ENCODE results near the gene RHBDF1. TPM values are rescaled to one million over a fixed set of nuclear protein-coding genes. Genes with fewer than 3 reads are reported as not detected.

Gene RHBDF1
- total and polyA plus RNA-seq, 2 of the 13 experiments (the other 11 are each of a cell fraction or from before 2014, with no cell fraction given), result 5.4 to 26.9 TPM

DNA sequence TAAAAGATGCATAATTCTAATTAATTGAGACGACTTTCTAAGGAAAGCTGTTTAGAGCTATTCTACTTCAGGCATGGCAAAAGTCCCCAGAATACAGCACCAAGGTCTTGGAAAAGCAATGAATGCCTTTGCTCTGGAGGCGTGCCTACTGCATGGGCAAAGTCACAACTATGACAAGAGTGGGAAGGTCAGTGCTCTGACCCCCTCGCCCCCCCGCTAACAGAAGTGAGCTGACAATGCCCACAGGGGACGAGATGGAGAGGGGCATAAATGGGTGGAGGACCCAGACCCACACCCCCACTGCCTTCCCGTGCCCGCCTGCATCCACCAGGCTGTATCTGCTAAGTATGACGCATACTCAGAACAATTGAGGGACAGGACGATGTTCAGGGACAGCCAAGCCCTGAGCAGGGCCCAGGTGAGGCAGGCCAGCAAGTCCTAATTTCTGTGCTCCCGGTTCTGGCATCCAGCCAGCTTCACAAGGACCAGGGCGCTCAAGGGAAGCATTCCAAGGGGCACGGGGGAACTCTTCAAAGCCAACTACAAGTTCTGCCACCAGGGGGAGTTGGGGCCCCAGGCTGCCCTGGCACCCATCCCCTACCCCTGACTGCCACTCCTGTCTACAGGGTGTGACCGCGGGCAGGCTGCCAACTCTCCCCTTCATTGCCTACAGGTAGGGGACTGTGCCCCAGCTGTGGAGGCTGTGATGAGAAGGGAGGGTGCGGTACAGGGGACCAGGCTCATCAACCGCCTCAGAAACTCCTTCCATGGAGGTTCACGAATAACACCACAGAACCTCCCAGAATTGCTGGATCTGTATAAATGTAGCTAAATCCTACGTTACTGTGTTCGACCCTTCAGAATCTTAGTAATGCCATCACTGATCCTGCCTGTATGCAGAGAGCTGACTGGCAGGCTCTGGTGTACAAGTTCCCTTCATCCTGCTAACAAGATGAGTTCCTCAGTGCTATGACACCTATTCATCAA lies 45.2 kb upstream of the RHBDF1 start (continued):
- TF ChIP-seq KAT8 (CRISPR knock-in tag; IDR thresholded peaks at IDR 0.05) (no peak), ZNF468 (CRISPR knock-in tag; IDR thresholded peaks at IDR 0.05) (no peak), ZNF570 (CRISPR knock-in tag; IDR thresholded peaks at IDR 0.05; ENCODE audit: borderline replicate concordance) (no peak), NCOA2 (CRISPR knock-in tag; IDR thresholded peaks at IDR 0.05) (no peak), EED (CRISPR knock-in tag; IDR thresholded peaks at IDR 0.05) (no peak), ZFX (CRISPR knock-in tag; IDR thresholded peaks at IDR 0.05; ENCODE audit: low read depth) (peak; percentile 13; the same call in 1 of the 2 replicates), IRF2 (CRISPR knock-in tag; IDR thresholded peaks at IDR 0.05) (0 out of 2 replicates have a peak, but pooled peaks have one; percentile 23), SMC3 (IDR thresholded peaks at IDR 0.05; ENCODE audit: low read length) (peak; percentile 56), ZNF253 (CRISPR knock-in tag; IDR thresholded peaks at IDR 0.05; ENCODE audit: borderline replicate concordance) (no peak), FOXO1 (CRISPR knock-in tag; IDR thresholded peaks at IDR 0.05) (no peak)
- TF ChIP-seq, protein P1, sequence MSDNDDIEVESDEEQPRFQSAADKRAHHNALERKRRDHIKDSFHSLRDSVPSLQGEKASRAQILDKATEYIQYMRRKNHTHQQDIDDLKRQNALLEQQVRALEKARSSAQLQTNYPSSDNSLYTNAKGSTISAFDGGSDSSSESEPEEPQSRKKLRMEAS (IDR thresholded peaks at IDR 0.05), result no peak
- TF ChIP-seq, protein P2, sequence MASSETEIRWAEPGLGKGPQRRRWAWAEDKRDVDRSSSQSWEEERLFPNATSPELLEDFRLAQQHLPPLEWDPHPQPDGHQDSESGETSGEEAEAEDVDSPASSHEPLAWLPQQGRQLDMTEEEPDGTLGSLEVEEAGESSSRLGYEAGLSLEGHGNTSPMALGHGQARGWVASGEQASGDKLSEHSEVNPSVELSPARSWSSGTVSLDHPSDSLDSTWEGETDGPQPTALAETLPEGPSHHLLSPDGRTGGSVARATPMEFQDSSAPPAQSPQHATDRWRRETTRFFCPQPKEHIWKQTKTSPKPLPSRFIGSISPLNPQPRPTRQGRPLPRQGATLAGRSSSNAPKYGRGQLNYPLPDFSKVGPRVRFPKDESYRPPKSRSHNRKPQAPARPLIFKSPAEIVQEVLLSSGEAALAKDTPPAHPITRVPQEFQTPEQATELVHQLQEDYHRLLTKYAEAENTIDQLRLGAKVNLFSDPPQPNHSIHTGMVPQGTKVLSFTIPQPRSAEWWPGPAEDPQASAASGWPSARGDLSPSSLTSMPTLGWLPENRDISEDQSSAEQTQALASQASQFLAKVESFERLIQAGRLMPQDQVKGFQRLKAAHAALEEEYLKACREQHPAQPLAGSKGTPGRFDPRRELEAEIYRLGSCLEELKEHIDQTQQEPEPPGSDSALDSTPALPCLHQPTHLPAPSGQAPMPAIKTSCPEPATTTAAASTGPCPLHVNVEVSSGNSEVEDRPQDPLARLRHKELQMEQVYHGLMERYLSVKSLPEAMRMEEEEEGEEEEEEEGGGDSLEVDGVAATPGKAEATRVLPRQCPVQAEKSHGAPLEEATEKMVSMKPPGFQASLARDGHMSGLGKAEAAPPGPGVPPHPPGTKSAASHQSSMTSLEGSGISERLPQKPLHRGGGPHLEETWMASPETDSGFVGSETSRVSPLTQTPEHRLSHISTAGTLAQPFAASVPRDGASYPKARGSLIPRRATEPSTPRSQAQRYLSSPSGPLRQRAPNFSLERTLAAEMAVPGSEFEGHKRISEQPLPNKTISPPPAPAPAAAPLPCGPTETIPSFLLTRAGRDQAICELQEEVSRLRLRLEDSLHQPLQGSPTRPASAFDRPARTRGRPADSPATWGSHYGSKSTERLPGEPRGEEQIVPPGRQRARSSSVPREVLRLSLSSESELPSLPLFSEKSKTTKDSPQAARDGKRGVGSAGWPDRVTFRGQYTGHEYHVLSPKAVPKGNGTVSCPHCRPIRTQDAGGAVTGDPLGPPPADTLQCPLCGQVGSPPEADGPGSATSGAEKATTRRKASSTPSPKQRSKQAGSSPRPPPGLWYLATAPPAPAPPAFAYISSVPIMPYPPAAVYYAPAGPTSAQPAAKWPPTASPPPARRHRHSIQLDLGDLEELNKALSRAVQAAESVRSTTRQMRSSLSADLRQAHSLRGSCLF (CRISPR knock-in tag; IDR thresholded peaks at IDR 0.05; ENCODE audit: borderline replicate concordance), result no peak

All from HepG2 (cell line).